GM18498 (cell line): ENCODE results near the gene TAF11L4.
"Not testable (repeated sequence)": the region's sequence is repeated elsewhere in the genome, so short reads cannot be mapped to it uniquely, and the experiment has no call there.

Experiments used
- ATAC-seq: cut with Tn5 transposase; IDR thresholded peaks from one replicate; pipeline ENCODE4 v1.9.1; 2021; ENCODE audit warnings: mild to moderate bottlenecking, moderate library complexity; ENCODE audit not compliant: unreplicated experiment

The TAF11L4 gene

DNA sequence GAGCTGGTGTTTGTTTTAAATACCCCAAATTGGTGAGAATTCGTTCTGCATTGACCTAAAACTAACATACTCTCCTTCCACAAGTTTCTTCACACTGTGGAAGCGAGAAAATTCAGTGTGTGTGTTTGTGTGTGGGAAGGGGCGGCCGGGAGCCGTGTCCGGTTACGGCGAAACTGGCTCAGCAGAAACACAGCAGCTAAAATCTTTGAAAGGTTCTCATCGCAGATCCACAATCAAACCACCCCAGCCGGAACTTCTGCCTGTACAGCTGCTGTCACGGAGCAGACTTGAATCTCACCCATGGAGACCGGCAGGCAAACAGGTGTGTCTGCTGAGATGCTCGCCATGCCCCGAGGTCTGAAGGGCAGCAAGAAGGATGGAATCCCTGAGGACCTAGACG is at the start of gene TAF11L4:
TSS of gene TAF11L4 (plus strand) at position 301 of the 400 bp plus-strand sequence.
- not testable (repeated sequence) for ATAC-seq

DNA sequence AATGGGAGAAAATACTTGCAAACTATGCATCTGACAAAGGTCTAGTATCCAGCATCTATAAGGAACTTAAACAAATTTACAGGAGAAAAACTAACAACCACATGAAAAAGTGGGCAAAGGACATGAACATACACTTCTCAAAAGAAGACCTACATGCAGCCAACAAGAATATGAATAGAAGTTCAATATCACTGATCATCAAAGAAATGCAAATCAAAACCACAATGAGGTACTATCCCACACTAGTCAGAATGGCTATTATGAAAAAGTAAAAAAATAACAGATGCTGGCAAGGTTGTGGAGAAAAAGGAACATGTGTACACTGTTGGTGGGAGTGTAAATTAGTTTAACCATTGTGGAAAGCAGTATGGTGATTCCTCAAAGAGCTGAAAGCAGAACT is 46.5 kb upstream of the TAF11L4 start:
- not testable (repeated sequence) for ATAC-seq

DNA sequence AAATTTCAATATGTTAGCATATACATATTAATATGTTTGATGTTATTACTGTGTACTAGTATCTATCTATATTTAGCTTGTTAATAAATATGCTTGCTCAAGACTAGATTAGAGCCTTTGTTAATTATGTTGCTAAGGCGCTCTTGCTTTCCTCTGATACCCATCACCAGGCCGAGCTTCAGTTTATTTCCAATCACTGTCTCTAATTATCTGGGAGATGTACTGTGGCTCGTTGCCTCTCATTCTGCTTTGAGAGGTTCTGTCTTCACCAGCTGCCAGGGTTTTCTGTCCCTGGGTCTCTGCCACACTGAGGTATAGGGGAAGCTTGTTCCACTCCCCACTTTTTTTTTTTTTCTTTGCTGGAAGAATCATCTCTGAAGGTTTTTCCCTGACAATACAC is 44.6 kb upstream of the TAF11L4 start:
- ATAC-seq, result no peak

DNA sequence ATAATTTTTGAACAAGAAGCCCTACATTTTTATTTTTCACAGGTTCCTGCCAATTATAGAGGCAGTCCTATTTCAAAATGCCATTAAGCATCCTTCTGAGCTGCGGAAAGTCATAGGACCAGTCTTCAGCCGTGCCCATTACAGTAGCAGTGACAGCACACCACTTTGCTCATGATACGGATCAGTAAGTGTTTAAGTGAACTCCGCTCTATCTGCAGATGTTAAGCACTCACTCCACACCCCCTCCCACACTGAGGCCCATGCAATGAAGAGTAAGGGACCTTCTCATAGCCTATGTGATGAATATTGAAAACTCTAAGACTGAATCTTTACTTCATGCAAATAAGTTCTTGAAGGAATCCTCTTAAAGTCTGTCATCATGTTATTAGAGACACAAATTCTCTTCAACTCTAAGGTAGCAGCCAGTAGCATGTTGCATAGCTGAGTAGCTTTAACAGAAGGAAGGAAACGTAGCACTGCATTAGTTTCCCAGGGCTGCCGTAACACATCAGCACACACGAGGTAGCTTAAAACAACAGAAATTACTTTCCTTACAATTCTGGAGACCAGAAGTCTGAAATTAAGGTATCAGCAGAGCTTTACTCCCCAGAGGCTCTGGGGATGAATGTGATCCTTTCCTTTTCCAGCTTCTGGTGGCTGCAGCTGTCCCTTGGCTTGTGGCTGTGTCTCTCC is 43.9 kb upstream of the TAF11L4 start:
- ATAC-seq, result no peak

DNA sequence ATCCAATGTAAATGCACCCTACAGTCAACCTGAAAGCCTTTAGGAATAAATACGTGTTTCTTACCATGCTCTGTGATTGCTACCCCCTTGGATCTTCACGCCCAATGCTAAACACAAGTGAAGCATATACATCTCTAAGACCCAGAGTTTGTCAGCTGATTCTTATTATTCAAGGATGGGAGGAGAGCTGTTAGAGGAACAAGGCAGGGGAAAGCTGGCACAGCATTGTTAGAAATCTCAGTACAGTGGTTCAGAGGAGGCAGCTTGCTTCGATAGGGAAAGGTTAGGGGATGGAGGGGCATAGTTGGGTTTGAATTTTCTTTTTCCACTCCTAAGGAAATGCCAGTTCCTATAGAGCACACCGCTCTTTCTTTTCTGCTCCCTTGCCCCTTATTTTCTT is 40.2 kb upstream of the TAF11L4 start:
- ATAC-seq, result no peak

DNA sequence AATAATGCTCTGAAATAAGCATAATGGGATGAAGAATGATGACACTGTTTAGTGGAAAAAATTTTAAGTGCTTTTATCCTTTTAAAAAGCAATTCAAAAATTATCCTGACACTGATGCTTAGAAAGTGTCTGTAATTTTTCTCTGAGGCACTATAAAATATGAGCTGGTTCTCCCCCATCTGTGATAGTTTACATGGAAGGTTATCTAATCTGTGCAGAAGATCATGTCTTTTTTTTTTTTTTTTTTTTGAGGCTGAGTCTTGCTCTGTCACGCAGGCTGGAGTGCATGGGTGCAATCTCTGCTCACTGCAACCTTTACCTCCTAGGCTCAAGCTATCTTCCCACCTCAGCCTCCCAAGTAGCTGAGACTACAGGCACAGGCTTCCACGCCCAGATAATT is 38.8 kb upstream of the TAF11L4 start:
- ATAC-seq, result no peak

DNA sequence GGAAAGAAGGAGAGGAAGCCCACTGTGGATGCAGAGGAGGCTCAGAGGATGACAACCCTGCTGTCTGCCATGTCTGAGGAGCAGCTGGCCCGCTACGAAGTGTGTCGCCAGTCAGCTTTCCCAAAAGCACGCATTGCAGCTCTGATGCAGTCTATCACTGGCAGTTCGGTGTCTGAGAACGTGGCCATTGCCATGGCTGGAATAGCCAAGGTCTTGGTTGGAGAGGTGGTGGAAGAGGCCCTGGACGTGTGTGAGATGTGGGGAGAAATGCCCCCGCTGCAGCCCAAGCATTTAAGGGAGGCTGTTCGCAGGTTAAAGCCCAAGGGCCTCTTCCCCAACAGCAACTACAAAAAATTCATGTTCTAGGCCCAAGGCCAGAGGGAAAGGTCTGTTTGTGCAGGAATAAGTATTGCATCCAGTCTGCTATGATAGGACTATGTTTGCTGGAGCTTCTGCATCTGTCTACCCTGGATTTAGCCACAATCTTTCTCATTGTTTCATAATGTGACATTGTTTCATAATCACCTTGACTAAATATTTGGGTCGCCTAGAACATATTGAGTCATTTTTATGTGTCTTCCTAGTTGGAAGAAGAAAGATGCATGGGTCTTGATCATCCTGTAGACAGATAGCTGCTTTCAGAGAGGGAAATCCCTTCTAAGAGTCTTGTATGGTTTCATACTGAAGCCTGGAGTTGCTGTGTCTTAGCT is 35.0 kb upstream of the TAF11L4 start:
- ATAC-seq, result not testable (repeated sequence)

DNA sequence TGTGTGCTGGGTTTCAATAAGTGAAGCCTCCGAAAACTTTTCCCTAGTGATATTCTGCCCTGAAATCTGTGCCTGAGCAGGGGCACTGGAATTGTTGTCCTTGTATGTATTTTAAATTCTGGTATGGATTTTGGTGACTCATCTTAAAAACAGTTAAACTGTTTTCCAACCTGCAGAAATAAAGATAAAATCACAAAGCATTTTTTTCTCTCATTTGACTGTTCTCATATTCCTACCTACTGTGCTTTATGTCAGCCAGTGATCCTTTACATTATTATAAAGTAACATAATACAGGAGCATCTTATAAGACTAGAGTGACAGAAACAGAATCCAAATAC is 34.5 kb upstream of the TAF11L4 start:
- no peak for ATAC-seq

DNA sequence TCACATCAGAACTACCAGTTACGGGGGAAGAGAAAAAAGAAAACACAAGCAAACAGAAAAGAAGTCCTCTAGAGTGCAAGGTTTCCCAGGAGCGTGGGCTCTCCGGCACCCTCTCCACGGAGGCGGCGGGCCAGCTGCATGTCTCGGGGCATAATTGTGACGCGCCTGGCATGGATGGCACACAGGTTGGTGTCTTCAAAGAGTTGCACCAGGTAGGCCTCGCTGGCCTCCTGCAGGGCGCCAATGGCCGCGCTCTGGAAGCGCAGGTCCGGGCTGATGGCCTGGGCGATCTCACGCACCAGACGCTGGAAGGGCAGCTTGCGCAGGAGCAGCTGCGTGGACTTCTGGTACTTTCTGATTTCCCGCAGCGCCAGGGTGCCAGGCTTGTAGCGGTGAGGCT is 30.3 kb upstream of the TAF11L4 start:
- ATAC-seq, result not testable (repeated sequence)

DNA sequence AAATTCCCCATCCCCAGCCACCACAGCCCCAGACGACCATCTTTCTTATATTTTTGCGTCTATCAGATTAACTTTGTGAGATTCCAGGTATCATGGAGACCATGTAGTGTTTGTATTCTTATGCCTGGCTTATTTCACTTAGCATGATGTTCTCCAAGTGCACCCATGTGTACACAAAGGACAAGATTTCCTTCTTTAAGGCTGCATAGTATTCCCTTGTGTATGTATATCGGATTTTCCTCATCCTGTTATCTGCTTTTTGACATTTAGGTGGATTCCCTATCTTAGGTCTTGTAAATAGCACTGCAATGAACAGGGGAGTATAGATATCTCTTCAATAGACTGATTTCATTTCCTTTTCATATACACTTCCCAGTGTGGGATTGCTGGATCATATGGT is 28.8 kb upstream of the TAF11L4 start:
- ATAC-seq, result no peak

DNA sequence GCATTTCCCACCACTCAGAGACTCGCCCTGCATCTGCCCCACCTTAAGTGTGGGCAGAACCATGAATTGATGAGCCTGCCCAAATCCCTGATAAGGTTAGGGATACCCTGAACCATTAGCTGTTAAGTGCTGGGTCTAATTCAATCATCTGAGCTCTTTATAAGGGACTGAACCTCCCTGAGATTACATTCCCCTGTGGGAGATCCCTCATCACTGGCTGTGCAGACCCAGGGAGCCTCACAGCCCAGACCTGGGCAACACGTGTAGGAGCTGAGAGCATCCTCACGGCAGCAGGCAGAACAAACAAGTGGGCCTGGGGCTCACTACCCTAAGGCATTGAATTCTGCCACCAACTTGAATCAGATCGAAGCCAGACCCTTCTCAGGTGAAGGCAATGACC is 24.2 kb upstream of the TAF11L4 start:
- no peak for ATAC-seq

DNA sequence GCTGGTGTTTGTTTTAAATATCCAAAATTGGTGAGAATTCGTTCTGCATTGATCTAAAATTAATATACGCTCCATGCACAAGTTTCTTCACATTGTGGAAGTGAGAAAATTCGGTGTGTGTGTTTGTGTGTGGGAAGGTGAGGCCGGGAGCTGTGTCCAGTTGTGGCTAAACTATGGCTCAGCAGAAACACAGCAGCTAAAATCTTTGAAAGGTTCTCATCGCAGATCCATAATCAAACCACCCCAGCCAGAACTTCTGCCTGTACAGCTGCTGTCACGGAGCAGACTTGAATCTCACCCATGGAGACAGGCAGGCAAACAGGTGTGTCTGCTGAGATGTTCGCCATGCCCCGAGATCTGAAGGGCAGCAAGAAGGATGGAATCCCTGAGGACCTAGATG is 23.7 kb upstream of the TAF11L4 start, which contains the start of gene TAF11L2:
TSS of gene TAF11L2 (plus strand) at position 301 of the 400 bp plus-strand sequence.
- ATAC-seq, result not testable (repeated sequence)

DNA sequence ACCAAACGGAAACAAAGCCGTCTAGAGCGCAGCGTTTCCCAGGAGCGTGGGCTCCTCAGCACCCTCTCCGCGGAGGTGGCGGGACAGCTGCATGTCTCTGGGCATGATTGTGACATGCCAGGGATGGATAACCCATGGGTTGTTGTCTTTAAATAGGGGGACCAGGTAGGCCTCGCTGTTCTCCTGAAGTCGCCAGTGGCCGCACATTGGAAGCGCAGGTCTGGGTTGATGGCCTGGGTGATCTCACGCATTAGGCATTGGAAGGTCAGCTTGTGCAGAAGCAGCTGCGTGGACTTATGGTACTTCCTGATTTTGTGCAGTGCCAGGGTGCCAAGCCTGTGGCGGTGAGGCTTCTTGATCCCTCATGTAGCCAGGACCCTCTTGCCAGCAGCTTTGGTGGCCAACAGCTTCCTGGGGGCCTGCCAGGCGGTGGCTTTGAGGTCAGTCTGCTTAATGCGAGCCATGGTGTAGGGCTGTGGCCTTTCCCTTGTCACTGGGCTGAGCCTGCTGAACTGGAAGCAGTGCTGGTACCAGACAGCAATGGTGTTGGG is 9.8 kb upstream of the TAF11L4 start:
- ATAC-seq, result no peak

DNA sequence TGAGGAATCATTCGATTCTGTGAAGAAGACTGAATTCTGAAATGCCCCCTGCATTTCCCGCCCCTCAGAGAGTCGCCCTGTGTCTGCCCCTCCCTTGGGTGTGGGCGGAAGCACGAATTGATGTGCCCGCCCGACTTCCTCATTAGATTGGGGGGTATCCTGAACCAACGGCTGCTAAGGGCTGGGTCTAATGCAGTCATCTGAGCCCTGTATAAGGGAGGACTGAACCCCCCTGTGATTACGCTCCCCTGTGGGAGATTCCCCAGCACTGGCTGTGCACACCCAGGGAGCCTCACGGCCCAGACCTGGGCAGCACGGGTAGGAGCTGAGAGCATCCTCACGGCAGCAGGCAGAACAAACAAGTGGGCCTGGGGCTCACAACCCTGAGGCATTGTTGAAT is 4.1 kb upstream of the TAF11L4 start:
- ATAC-seq, result not testable (repeated sequence)

DNA sequence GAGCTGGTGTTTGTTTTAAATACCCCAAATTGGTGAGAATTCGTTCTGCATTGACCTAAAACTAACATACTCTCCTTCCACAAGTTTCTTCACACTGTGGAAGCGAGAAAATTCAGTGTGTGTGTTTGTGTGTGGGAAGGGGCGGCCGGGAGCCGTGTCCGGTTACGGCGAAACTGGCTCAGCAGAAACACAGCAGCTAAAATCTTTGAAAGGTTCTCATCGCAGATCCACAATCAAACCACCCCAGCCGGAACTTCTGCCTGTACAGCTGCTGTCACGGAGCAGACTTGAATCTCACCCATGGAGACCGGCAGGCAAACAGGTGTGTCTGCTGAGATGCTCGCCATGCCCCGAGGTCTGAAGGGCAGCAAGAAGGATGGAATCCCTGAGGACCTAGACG is 3.5 kb upstream of the TAF11L4 start, which contains the start of gene TAF11L3:
TSS of gene TAF11L3 (plus strand) at position 301 of the 400 bp plus-strand sequence.
- ATAC-seq, result not testable (repeated sequence)

DNA sequence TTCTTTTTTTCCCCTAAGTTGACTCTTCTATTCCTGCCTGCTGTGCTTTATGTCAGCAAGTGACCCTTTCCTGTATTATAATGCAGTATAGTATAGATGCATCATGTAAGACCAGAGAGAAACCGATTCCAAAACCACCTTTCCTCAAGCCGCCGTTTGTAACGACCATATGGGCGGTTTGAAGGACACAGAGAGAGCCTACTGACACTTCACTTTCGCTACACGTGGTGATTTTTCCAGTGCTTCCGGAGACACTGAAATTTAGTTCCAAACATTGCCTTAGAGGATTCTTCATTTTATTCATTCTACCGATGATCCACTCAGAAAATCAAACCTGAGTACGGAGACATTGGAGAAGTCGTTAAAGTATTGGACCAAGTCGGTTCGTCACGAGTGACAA is 2.1 kb upstream of the TAF11L4 start:
- ATAC-seq, result not testable (repeated sequence)

DNA sequence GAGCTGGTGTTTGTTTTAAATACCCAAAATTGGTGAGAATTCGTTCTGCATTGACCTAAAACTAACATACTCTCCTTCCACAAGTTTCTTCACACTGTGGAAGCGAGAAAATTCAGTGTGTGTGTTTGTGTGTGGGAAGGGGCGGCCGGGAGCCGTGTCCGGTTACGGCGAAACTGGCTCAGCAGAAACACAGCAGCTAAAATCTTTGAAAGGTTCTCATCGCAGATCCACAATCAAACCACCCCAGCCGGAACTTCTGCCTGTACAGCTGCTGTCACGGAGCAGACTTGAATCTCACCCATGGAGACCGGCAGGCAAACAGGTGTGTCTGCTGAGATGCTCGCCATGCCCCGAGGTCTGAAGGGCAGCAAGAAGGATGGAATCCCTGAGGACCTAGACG is 3.3 kb downstream of the TAF11L4 start, which contains the start of gene TAF11L5:
TSS of gene TAF11L5 (plus strand) at position 301 of the 400 bp plus-strand sequence.
- not testable (repeated sequence) for ATAC-seq

DNA sequence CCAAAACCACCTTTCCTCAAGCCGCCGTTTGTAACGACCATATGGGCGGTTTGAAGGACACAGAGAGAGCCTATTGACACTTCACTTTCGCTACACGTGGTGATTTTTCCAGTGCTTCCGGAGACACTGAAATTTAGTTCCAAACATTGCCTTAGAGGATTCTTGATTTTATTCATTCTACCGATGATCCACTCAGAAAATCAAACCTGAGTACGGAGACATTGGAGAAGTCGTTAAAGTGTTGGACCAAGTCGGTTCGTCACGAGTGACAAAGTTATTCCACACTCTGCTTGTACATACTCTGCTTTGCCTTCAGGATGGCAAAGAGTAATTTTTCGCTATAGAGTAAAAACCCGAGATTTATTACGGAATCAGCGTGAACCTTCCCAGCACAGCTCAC is 4.9 kb downstream of the TAF11L4 start:
- ATAC-seq, result not testable (repeated sequence)

DNA sequence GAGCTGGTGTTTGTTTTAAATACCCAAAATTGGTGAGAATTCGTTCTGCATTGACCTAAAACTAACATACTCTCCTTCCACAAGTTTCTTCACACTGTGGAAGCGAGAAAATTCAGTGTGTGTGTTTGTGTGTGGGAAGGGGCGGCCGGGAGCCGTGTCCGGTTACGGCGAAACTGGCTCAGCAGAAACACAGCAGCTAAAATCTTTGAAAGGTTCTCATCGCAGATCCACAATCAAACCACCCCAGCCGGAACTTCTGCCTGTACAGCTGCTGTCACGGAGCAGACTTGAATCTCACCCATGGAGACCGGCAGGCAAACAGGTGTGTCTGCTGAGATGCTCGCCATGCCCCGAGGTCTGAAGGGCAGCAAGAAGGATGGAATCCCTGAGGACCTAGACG is 6.8 kb downstream of the TAF11L4 start, which contains the start of gene TAF11L6:
TSS of gene TAF11L6 (plus strand) at position 301 of the 400 bp plus-strand sequence.
- ATAC-seq, result not testable (repeated sequence)
